Esophagus squamous epithelium (tissue), 5 donors: ENCODE results near the gene MYO16. TPM values are rescaled to one million over a fixed set of nuclear protein-coding genes. Genes with fewer than 3 reads are reported as not detected.

Source experiments
- DNase-seq: peaks from one replicate; lab custom pipeline; 2025; lab: John Stamatoyannopoulos, UW
- H3K27ac ChIP-seq, 4 donors: fragments of 200-600 bp; sonication (generic); one replicate each; pipeline ENCODE4 v1.5.1; 2016 to 2019; ENCODE audit warnings: mild to moderate bottlenecking in 1 of 4
- H3K27me3 ChIP-seq, 4 donors: fragments of 200-600 bp; sonication (generic); 1 replicate in 3 of 4; 2 replicates in 1 of 4; pipeline versions ENCODE4 v1.5.1 to v1.6.0; 2017 to 2021; ENCODE audit warnings: antibody characterized with exemption in 1 of 4
- H3K36me3 ChIP-seq, 3 donors: fragments of 200-600 bp; sonication (generic); one replicate each; pipeline ENCODE4 v1.5.1; 2016 to 2019
- H3K4me1 ChIP-seq, 3 donors: fragments of 200-600 bp; sonication (generic); one replicate each; pipeline ENCODE4 v1.5.1; 2017 to 2019
- H3K4me3 ChIP-seq, 4 donors: fragments of 200-600 bp; sonication (generic); 1 replicate in 3 of 4; 2 replicates in 1 of 4; pipeline ENCODE4 v1.5.1; 2016 to 2019; ENCODE audit warnings: mild to moderate bottlenecking in 2 of 4, moderate library complexity in 1 of 4
- H3K9me3 ChIP-seq, 3 donors: fragments of 200-600 bp; sonication (generic); one replicate each; pipeline ENCODE4 v1.5.1; 2016 to 2019
- POLR2A ChIP-seq, 4 donors: fragments of 450-650 bp; IDR thresholded peaks; one replicate each; pipeline ENCODE4 v1.6.1; 2017; ENCODE audit warnings: antibody characterized with exemption in 4 of 4, mild to moderate bottlenecking in 4 of 4, moderate library complexity in 3 of 4
- WGBS, 2 donors: methylation state at CpG; one replicate each; pipeline ENCODE4 v1.1.5; 2018; 5-methylcytosine and 5-hydroxymethylcytosine counted together
- intact Hi-C: fragments of 100-400 bp; cut with DNase I; formaldehyde crosslinking; loops from one replicate; pipeline ENCODE4 v1.15.0; 2022
- total RNA-seq, 4 donors: library from RNA; depleted of rRNA; stranded (reverse); fragments of >200 nt; gene quantifications; one replicate each; pipeline ENCODE4 v1.1.0, GENCODE V29; 2016
- TF ChIP-seq, protein P1 (sequence below), 6 experiments: fragments of 450-650 bp in 4 of 6; fragments of 200-600 bp in 2 of 6; sonication (generic) in 2 of 6; IDR thresholded peaks; one replicate each; pipeline ENCODE4 v1.5.1; 2016 to 2019; ENCODE audit warnings: antibody characterized with exemption in 6 of 6, mild to moderate bottlenecking in 4 of 6, moderate library complexity in 4 of 6
- donor health status: DM: yes; HTN: yes; CAD: no.

MYO16 gene
- total RNA-seq, 4 donors from 2014 or later = 0.09 to 2.1 TPM; not detected in 2

DNA sequence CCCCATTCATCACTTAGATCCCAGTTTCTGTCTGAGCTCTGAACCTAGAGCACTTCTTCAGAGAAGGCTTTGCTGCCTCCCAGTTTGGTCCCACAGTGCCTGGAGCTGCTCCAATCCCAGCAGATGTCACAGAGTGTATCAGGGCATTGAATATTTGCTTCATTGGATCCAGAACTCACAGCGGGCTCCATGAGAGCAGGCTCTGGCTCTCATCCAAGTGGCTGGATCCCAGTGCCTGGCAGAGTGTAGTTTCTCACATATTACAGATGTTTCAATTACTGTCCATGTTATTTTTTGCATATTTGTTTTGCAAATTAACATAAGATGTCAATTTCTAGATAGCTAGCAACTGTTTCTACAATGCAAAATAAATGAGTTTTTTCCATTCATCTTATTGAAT, 50.6 kb downstream of the MYO16 start:
- H3K36me3 ChIP-seq = no peaks in the 10 kb centered on the region
- no peak overlapping the region for H3K27ac ChIP-seq
- DNase-seq = no peak
- no peaks in the 10 kb centered on the region for H3K4me1 ChIP-seq
- no peaks in the 10 kb centered on the region for H3K27me3 ChIP-seq
- WGBS, 2 donors = 55 to 89% methylated on average over 1 of the region's 1 CpG
- intact Hi-C loops = no loop called here
- TF ChIP-seq, protein P1, sequence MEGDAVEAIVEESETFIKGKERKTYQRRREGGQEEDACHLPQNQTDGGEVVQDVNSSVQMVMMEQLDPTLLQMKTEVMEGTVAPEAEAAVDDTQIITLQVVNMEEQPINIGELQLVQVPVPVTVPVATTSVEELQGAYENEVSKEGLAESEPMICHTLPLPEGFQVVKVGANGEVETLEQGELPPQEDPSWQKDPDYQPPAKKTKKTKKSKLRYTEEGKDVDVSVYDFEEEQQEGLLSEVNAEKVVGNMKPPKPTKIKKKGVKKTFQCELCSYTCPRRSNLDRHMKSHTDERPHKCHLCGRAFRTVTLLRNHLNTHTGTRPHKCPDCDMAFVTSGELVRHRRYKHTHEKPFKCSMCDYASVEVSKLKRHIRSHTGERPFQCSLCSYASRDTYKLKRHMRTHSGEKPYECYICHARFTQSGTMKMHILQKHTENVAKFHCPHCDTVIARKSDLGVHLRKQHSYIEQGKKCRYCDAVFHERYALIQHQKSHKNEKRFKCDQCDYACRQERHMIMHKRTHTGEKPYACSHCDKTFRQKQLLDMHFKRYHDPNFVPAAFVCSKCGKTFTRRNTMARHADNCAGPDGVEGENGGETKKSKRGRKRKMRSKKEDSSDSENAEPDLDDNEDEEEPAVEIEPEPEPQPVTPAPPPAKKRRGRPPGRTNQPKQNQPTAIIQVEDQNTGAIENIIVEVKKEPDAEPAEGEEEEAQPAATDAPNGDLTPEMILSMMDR (IDR thresholded peaks at IDR 0.05) = no peak
- no peak for TF ChIP-seq POLR2A (IDR thresholded peaks at IDR 0.05)
- peaks cover 0 to 6% (median 0%) of the 10 kb centered on the region in 3 donors for H3K9me3 ChIP-seq
- no peak overlapping the region for H3K4me3 ChIP-seq

DNA sequence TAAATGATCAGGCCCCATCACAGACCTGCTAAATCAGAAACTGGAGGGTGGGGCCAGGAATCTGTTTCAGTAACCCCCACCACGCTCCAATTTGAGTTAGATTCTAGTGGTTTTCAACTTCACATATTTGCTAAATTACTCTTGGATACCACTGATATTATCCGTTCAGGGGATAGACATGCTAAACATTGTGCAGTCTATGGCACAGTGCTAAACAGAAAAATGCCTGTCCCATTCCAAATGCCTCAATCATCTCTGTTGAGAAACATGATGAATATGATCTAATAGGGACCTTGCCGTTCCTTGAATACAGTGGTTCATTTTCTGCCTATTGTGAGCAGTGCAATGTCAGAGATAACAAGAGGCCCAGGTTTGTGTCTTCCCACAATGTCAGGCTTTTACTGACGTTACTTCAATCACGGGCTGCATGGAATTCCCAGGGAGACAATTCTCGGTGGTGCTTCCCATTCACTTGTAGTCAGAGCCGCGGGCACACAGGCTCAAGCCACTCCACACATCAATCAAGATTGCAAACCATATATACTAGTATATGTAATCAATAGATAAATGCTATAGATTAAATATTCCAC, 52.7 kb downstream of the MYO16 start:
- WGBS, 2 donors = 54 to 58% methylated on average over 5 to 8 of the region's 8 CpGs
- DNase-seq = no peak
- no peak overlapping the region for H3K27ac ChIP-seq
- H3K9me3 ChIP-seq = peaks cover 0 to 6% (median 0%) of the 10 kb centered on the region in 3 donors
- H3K4me1 ChIP-seq = no peaks in the 10 kb centered on the region
- TF ChIP-seq, protein P1 (IDR thresholded peaks at IDR 0.05) = no peak
- no peak for TF ChIP-seq POLR2A (IDR thresholded peaks at IDR 0.05)
- intact Hi-C loops = no loop called here
- no peaks in the 10 kb centered on the region for H3K27me3 ChIP-seq
- H3K36me3 ChIP-seq = no peaks in the 10 kb centered on the region
- H3K4me3 ChIP-seq = no peak overlapping the region

DNA sequence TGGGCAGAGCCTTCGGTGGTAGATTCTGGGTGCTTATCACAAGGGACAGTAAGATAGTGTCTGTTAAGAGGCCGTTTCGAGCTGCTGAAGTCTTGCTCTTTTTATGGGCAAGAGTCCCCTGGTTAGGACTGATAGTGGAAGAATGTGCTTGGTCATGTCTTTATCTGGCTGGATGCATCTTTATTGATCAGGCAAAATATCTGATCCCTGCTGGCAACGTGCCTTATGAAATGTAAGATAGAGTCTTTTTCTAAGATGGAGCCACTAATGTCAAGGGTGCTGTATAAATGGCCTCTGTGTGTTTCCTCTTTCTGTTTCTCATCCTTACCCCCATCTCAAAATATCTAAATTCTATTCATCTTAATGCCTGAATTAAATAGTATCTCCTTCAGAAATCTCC, 53.3 kb downstream of the MYO16 start:
- Histone ChIP-seq H3K4me1 (no peaks in the 10 kb centered on the region), H3K36me3 (no peaks in the 10 kb centered on the region), H3K27ac (no peak overlapping the region), H3K9me3 (peaks cover 0 to 6% (median 0%) of the 10 kb centered on the region in 3 donors), H3K4me3 (no peak overlapping the region), H3K27me3 (no peaks in the 10 kb centered on the region)
- WGBS, 2 donors = 74 to 85% methylated on average over 4 of the region's 4 CpGs
- no peak for DNase-seq
- intact Hi-C loops = no loop called here
- TF ChIP-seq POLR2A (IDR thresholded peaks at IDR 0.05) = no peak
- TF ChIP-seq, protein P1 (IDR thresholded peaks at IDR 0.05) = no peak

DNA sequence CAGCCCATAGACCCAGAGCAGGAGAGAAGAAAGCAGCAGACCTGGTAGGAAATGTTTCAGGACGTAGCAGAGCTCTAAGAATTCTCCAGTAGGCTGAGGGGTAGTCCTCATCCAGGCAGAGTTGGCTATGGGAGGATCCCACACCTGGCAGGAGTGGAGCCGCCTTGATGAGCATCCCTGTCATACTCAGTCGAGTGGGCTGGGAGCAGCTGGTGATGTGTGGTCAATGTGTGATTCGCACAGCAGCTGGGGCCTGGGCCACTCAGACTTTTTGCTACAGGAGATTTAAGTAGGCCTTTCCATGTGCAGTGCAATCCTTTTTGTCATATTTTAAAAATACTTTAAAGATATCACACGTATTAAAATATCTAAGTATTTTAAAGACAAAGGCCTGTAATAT, 56.6 kb downstream of the MYO16 start:
- 70 to 78% methylated on average over 5 of the region's 5 CpGs for WGBS, 2 donors
- DNase-seq = no peak
- H3K36me3 ChIP-seq = no peaks in the 10 kb centered on the region
- H3K9me3 ChIP-seq = peaks cover 0 to 6% (median 0%) of the 10 kb centered on the region in 3 donors
- TF ChIP-seq POLR2A (IDR thresholded peaks at IDR 0.05) = no peak
- H3K4me1 ChIP-seq = no peaks in the 10 kb centered on the region
- intact Hi-C loops = no loop called here
- H3K27ac ChIP-seq = no peak overlapping the region
- H3K27me3 ChIP-seq = no peaks in the 10 kb centered on the region
- no peak overlapping the region for H3K4me3 ChIP-seq

DNA sequence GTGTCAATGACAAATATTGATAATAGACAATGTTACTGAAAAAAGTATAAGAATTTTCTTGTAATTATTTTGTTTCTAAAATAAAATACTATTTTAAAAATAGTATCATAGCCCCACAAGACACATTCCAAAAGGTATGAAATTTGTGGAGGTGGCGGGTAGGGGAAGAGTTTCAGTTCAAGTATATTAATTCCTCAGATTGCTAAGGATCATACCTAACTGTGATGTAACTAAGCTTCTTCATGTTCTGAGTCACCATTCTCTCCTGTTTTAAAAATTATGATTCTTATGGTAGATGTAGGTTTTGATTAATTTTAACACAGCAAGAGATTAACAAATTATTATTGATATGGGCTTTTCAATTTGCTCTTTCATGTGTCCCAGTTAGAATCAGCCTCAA, 61.3 kb downstream of the MYO16 start:
- Histone ChIP-seq H3K9me3 (no peaks in the 10 kb centered on the region), H3K4me1 (no peaks in the 10 kb centered on the region), H3K36me3 (no peaks in the 10 kb centered on the region), H3K27me3 (no peaks in the 10 kb centered on the region), H3K4me3 (no peak overlapping the region), H3K27ac (no peak overlapping the region)
- intact Hi-C loops = no loop called here
- 79 to 87% methylated on average over 1 of the region's 1 CpG for WGBS, 2 donors
- DNase-seq = no peak
- TF ChIP-seq, protein P1 (IDR thresholded peaks at IDR 0.05) = no peak
